ENCODE measurements around the gene BEND4. TPM values are rescaled to one million over a fixed set of nuclear protein-coding genes. Genes with fewer than 3 reads are reported as not detected.

BEND4 gene
- total RNA-seq, 1 experiment from 2014 or later: 0.13 TPM

GRCh38 chr4:42088386-42088785 lies 64.1 kb downstream of the BEND4 start:
- CTCF ChIA-PET: no interaction called here
- POLR2A ChIA-PET (ENCODE audit: low non-redundant PET): no interaction called here
- Histone ChIP-seq H3K27me3 (replicated peaks; ENCODE audit: insufficient read depth, low read depth, low read length, poor library complexity) (no peaks in the 10 kb centered on the region), H3K27ac (ENCODE audit: low read depth, low read length, poor library complexity, severe bottlenecking) (no peak overlapping the region), H3K9me3 (ENCODE audit: low read depth, low read length, poor library complexity, severe bottlenecking) (no peaks in the 10 kb centered on the region), H3K4me1 (ENCODE audit: insufficient read depth, low read length, poor library complexity, severe bottlenecking) (no peaks in the 10 kb centered on the region), H3K4me3 (ENCODE audit: low read depth, low read length, poor library complexity, severe bottlenecking) (no peak overlapping the region), H3K36me3 (ENCODE audit: insufficient read depth, low read length, poor library complexity, severe bottlenecking) (no peaks in the 10 kb centered on the region)
- BruUV-seq (replicated peaks): no TSS peak
- TF ChIP-seq EZH2 (IDR thresholded peaks at IDR 0.05; ENCODE audit: borderline replicate concordance, low read depth, low read length, poor library complexity, severe bottlenecking): no peak
- TF ChIP-seq CTCF (conservative IDR thresholded peaks at IDR 0.05; ENCODE audit: low read depth, low read length): no peak
- DNase-seq (ENCODE audit: low spot score): no peak
- intact Hi-C loops (cut with micrococcal nuclease; ENCODE audit: unreplicated experiment): no loop called here

GRCh38 chr4:42083816-42084215 lies 68.6 kb downstream of the BEND4 start:
- H3K4me1 ChIP-seq (ENCODE audit: insufficient read depth, low read length, poor library complexity, severe bottlenecking): no peaks in the 10 kb centered on the region
- intact Hi-C loops (cut with micrococcal nuclease; ENCODE audit: unreplicated experiment): no loop called here

GRCh38 chr4:42080306-42080705 lies 72.1 kb downstream of the BEND4 start:
- no peak overlapping the region for H3K27ac ChIP-seq (ENCODE audit: low read depth, low read length, poor library complexity, severe bottlenecking)
- H3K4me1 ChIP-seq (ENCODE audit: insufficient read depth, low read length, poor library complexity, severe bottlenecking): no peaks in the 10 kb centered on the region
- no peaks in the 10 kb centered on the region for H3K9me3 ChIP-seq (ENCODE audit: low read depth, low read length, poor library complexity, severe bottlenecking)
- intact Hi-C loops (cut with micrococcal nuclease; ENCODE audit: unreplicated experiment): no loop called here
- CTCF ChIA-PET: no interaction called here
- BruUV-seq (replicated peaks): no TSS peak
- no peak for TF ChIP-seq CTCF (conservative IDR thresholded peaks at IDR 0.05; ENCODE audit: low read depth, low read length)
- no peak for TF ChIP-seq EZH2 (IDR thresholded peaks at IDR 0.05; ENCODE audit: borderline replicate concordance, low read depth, low read length, poor library complexity, severe bottlenecking)
- H3K27me3 ChIP-seq (replicated peaks; ENCODE audit: insufficient read depth, low read depth, low read length, poor library complexity): no peaks in the 10 kb centered on the region
- no peak overlapping the region for H3K4me3 ChIP-seq (ENCODE audit: low read depth, low read length, poor library complexity, severe bottlenecking)
- POLR2A ChIA-PET (ENCODE audit: low non-redundant PET): no interaction called here
- H3K36me3 ChIP-seq (ENCODE audit: insufficient read depth, low read length, poor library complexity, severe bottlenecking): no peaks in the 10 kb centered on the region
- no peak for DNase-seq (ENCODE audit: low spot score)

More at GRCh38 chr4:42083816-42084215, 68.6 kb downstream of the BEND4 start:
- Histone ChIP-seq H3K36me3 (ENCODE audit: insufficient read depth, low read length, poor library complexity, severe bottlenecking) (no peaks in the 10 kb centered on the region), H3K27ac (ENCODE audit: low read depth, low read length, poor library complexity, severe bottlenecking) (no peak overlapping the region), H3K4me3 (ENCODE audit: low read depth, low read length, poor library complexity, severe bottlenecking) (no peak overlapping the region), H3K9me3 (ENCODE audit: low read depth, low read length, poor library complexity, severe bottlenecking) (no peaks in the 10 kb centered on the region), H3K27me3 (replicated peaks; ENCODE audit: insufficient read depth, low read depth, low read length, poor library complexity) (no peaks in the 10 kb centered on the region)
- POLR2A ChIA-PET (ENCODE audit: low non-redundant PET): no interaction called here
- DNase-seq (ENCODE audit: low spot score): no peak
- CTCF ChIA-PET: no interaction called here
- no TSS peak for BruUV-seq (replicated peaks)
- no peak for TF ChIP-seq CTCF (conservative IDR thresholded peaks at IDR 0.05; ENCODE audit: low read depth, low read length)
- no peak for TF ChIP-seq EZH2 (IDR thresholded peaks at IDR 0.05; ENCODE audit: borderline replicate concordance, low read depth, low read length, poor library complexity, severe bottlenecking)

All from A673 (cell line).